Dermis blood vessel endothelial cell (primary cell): Measurements from ENCODE around the gene SLC35F3. TPM values are rescaled to one million over a fixed set of nuclear protein-coding genes. Genes with fewer than 3 reads are reported as not detected.
"Not testable (repeated sequence)": the region's sequence is repeated elsewhere in the genome, so short reads cannot be mapped to it uniquely, and the experiment has no call there.

Experiments used
- DNase-seq: peaks from one replicate; pipeline ENCODE4 v3.0.0; 2010
- total RNA-seq: library from RNA; depleted of rRNA; stranded (reverse); fragments of >200 nt; gene quantifications from 2 replicates; pipeline ENCODE4 v1.2.3, GENCODE V29; 2014

The SLC35F3 gene
- total RNA-seq, 1 donor from 2014 or later: under 0.01 TPM

- DNase-seq: no peak
Measured at GRCh38 chr1:234206651-234207284, 302.3 kb downstream of the SLC35F3 start.

- DNase-seq: no peak
Measured at GRCh38 chr1:234208351-234208750, 303.9 kb downstream of the SLC35F3 start.

- no peak for DNase-seq
Measured at GRCh38 chr1:234208791-234209190, 304.3 kb downstream of the SLC35F3 start.

GRCh38 chr1:234210429-234210828 is 306.0 kb downstream of the SLC35F3 start:
- DNase-seq: not testable (repeated sequence)

GRCh38 chr1:234211855-234212254 is 307.4 kb downstream of the SLC35F3 start:
- not testable (repeated sequence) for DNase-seq

- peak; percentile 37 for DNase-seq
Measured at GRCh38 chr1:234212764-234213657, 308.5 kb downstream of the SLC35F3 start.

GRCh38 chr1:234213658-234214128 is 309.2 kb downstream of the SLC35F3 start:
- no peak for DNase-seq

GRCh38 chr1:234214129-234214910 is 309.8 kb downstream of the SLC35F3 start:
- DNase-seq: no peak

GRCh38 chr1:234214911-234215892 is 310.7 kb downstream of the SLC35F3 start:
- DNase-seq: no peak

- DNase-seq: no peak
Measured at GRCh38 chr1:234216116-234216703, 311.7 kb downstream of the SLC35F3 start.

GRCh38 chr1:234217316-234217840 is 312.9 kb downstream of the SLC35F3 start:
- DNase-seq: no peak

GRCh38 chr1:234218078-234218477 is 313.6 kb downstream of the SLC35F3 start:
- DNase-seq: no peak

GRCh38 chr1:234219711-234220110 is 315.2 kb downstream of the SLC35F3 start:
- DNase-seq: no peak

- DNase-seq: no peak
Measured at GRCh38 chr1:234221601-234222000, 317.1 kb downstream of the SLC35F3 start.

- DNase-seq: no peak
Measured at GRCh38 chr1:234222561-234223280, 318.2 kb downstream of the SLC35F3 start.

GRCh38 chr1:234226113-234226818 is 321.8 kb downstream of the SLC35F3 start:
- no peak for DNase-seq

GRCh38 chr1:234226819-234227165 is 322.3 kb downstream of the SLC35F3 start:
- no peak for DNase-seq

- no peak for DNase-seq
Measured at GRCh38 chr1:234229581-234230387, 325.3 kb downstream of the SLC35F3 start.

- no peak for DNase-seq
Measured at GRCh38 chr1:234230414-234230862, 326.0 kb downstream of the SLC35F3 start.
